Mammary epithelial cell (primary cell): ENCODE results near the gene OR6K3.

ENCODE experiments used
- CTCF ChIP-seq, 2 donors: IDR thresholded peaks in 1 of 2; conservative IDR thresholded peaks in 1 of 2; 2 replicates each; pipeline ENCODE4 v1.5.1; 2011 to 2012; ENCODE audit warnings: inconsistent platforms in 2 of 2, low read length in 2 of 2, mild to moderate bottlenecking in 2 of 2, control low read depth in 1 of 2, low read depth in 1 of 2; ENCODE audit not compliant: insufficient read depth in 1 of 2; ENCODE audit errors: extremely low read depth in 1 of 2
- EZH2 ChIP-seq: IDR thresholded peaks from 2 replicates; pipeline ENCODE4 v1.6.1; 2012; ENCODE audit warnings: low read length, inconsistent platforms, borderline replicate concordance

GRCh38 chr1:158728510-158729225, 8.1 kb upstream of the OR6K3 start:
- TF ChIP-seq CTCF (conservative IDR thresholded peaks at IDR 0.05 in 1 of 2, IDR thresholded peaks at IDR 0.05 in 1 of 2; ENCODE audit: extremely low read depth in 1 of 2, insufficient read depth in 1 of 2, low read depth in 1 of 2, low read length in 2 of 2) (no peak), EZH2 (no peak)
